NB4 (cell line): ENCODE data around the gene SUCLG1.

Source experiments
- DNase-seq: peaks from one replicate; pipeline ENCODE4 v3.0.0; 2010; ENCODE audit warnings: low read depth
- H3K4me3 ChIP-seq: one replicate; pipeline ENCODE4 v1.5.1; 2011; ENCODE audit warnings: mild to moderate bottlenecking, low read depth, low read length, moderate library complexity
- CTCF ChIP-seq: IDR thresholded peaks from one replicate; pipeline ENCODE4 v1.5.1; 2012; ENCODE audit warnings: low read depth, low read length
- MAX ChIP-seq: IDR thresholded peaks from 2 replicates; pipeline ENCODE4 v1.6.1; 2011; ENCODE audit warnings: low read depth, low read length
- MYC ChIP-seq: IDR thresholded peaks from 2 replicates; pipeline ENCODE4 v1.6.1; 2011; ENCODE audit warnings: low read depth, low read length
- POLR2A ChIP-seq: IDR thresholded peaks from 2 replicates; pipeline ENCODE4 v1.6.1; 2011; ENCODE audit warnings: mild to moderate bottlenecking; ENCODE audit not compliant: insufficient read length; ENCODE audit errors: extremely low read depth

The SUCLG1 gene

GRCh38 chr2:84427235-84428138, 31.6 kb downstream of the SUCLG1 start:
- TF ChIP-seq MAX (no peak), CTCF (no peak), POLR2A (no peak), MYC (no peak)
- peak; percentile 11 for DNase-seq
- H3K4me3 ChIP-seq, result no peak overlapping the region

GRCh38 chr2:84425310-84425709, 33.8 kb downstream of the SUCLG1 start:
- no peak for TF ChIP-seq MYC
- no peak for TF ChIP-seq POLR2A
- no peak for TF ChIP-seq CTCF
- no peak for TF ChIP-seq MAX
- no peak overlapping the region for H3K4me3 ChIP-seq
- no peak for DNase-seq

- TF ChIP-seq MAX (no peak), CTCF (peak; percentile 31)
- DNase-seq, result peak; percentile 18
- H3K4me3 ChIP-seq, result no peak overlapping the region
Observed at GRCh38 chr2:84424152-84424551, 34.9 kb downstream of the SUCLG1 start.

GRCh38 chr2:84421791-84422190, 37.3 kb downstream of the SUCLG1 start:
- DNase-seq, result no peak
- TF ChIP-seq MYC, result no peak
- no peak for TF ChIP-seq MAX
- TF ChIP-seq CTCF, result no peak
- no peak for TF ChIP-seq POLR2A
- no peak overlapping the region for H3K4me3 ChIP-seq

- no peak for DNase-seq
- no peak for TF ChIP-seq POLR2A
- TF ChIP-seq MYC, result no peak
- no peak for TF ChIP-seq CTCF
- no peak for TF ChIP-seq MAX
- H3K4me3 ChIP-seq, result no peak overlapping the region
Observed at GRCh38 chr2:84421197-84421596, 37.9 kb downstream of the SUCLG1 start.
